ENCODE results near the gene TSPAN6.

The TSPAN6 gene, protein sequence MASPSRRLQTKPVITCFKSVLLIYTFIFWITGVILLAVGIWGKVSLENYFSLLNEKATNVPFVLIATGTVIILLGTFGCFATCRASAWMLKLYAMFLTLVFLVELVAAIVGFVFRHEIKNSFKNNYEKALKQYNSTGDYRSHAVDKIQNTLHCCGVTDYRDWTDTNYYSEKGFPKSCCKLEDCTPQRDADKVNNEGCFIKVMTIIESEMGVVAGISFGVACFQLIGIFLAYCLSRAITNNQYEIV

DNA sequence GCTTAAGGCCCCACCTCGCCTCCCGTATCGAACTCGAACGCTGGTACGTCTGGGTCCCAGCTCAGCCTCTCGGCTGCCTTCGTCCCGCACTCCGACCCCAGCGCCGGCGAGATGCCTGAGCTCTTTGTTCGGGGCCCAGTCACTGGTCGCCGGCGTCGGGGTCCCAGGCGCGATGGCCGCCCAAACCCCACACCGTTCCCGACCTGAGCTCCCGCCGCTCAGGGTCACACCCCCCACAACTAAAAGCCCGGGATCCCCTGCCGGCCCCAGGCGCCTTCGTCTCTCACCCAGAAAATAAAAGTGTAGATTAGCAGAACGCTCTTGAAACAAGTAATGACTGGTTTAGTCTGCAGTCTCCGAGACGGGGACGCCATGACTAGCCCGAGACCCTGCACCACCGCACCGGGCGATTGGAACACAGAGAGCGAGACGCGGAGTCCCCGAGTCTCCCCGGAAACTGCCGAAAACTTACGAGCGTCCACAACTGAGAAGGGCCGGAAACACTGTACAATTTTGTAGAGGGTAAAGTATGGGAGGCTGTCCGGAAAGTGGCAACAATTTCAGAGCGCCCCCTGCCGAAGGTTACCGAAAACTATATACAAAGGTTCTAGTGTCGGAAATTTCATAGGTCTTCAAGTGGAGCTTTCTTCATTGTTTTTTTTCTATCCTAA is at the start of gene TSPAN6:
TSS of gene TSPAN6 (minus strand) at position 486 of the 671 bp plus-strand sequence. CDS start at position 374, 112 bp downstream.
- peak; percentile 81 for ATAC-seq (replicated peaks; ENCODE audit: extremely low read depth, poor library complexity, severe bottlenecking)
- Mint-ChIP-seq H3K27me3 (peaks cover 19% of the 10 kb centered on the region), H3K4me1 (peaks cover 9% of the 10 kb centered on the region), H3K36me3 (ENCODE audit: insufficient read depth) (no peaks in the 10 kb centered on the region), H3K9me3 (no peaks in the 10 kb centered on the region), H3K27ac (ENCODE audit: low read depth) (no peak within 1 kb of the TSS), H3K4me3 (peak within 1 kb of the TSS; percentile 81)
- DNase-seq (ENCODE audit: low spot score in 2 of 2) = peak; percentile 20 to 34

DNA sequence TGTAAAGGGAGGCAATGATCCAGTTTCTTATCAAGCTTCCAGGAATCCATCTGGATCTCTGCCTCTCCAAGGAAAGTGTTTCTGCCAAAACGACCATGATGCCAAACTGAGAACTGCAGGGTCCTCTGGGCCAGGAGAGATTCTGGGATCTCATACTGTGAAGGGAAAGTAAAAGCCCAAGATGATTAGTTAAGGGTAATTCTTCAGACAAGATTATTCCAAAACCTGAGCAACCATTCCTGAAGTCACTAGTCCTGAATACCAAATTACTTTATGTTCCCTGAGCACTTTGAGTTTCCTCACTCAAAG is 49.3 kb upstream of the TSPAN6 start:
- Mint-ChIP-seq H3K9me3 (no peaks in the 10 kb centered on the region), H3K36me3 (ENCODE audit: insufficient read depth) (no peaks in the 10 kb centered on the region), H3K4me1 (no peaks in the 10 kb centered on the region), H3K4me3 (no peak overlapping the region), H3K27me3 (peaks cover under 1% of the 10 kb centered on the region), H3K27ac (ENCODE audit: low read depth) (no peak overlapping the region)
- DNase-seq (ENCODE audit: low spot score in 2 of 2) (no peak), ATAC-seq (replicated peaks; ENCODE audit: extremely low read depth, poor library complexity, severe bottlenecking) (no peak)

DNA sequence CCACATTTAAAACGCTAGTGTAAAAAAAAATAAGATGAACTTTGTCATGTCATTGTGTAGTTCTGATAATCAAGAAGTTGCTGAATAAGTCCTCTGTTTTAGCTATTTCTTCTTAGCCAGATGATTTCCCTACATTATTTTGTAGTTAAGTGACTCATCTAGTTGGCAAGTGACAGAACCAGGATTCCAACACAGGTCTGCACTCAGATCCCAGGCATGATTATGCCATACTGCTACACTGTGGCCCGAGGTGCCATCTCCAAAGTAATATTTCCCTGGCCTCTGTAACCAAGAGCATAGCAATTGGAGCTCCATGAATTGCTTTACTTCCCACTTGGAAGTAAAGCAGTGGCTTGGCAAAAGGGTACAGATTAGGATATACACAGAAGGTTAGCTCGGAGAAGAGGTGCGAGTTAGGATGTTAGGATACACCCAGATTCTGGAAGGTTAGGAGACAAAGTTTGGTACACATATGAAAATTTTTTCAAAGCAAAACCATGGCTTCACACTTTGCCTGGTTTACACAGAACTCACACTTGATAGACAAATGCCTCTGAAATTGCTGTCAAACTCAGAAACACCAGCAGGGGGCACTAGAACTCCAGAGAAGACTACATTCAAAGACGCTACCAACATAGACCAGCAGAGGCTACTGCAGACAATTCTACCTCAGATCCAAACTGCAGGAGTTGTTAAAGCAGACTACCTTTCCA is 48.8 kb upstream of the TSPAN6 start:
- peaks cover 5% of the 10 kb centered on the region for H3K27me3 Mint-ChIP-seq
- H3K4me3 Mint-ChIP-seq = no peak overlapping the region
- ATAC-seq (replicated peaks; ENCODE audit: extremely low read depth, poor library complexity, severe bottlenecking) (peak; percentile 52), DNase-seq (ENCODE audit: low spot score in 2 of 2) (peak; percentile 25 to 26)
- no peaks in the 10 kb centered on the region for H3K9me3 Mint-ChIP-seq
- H3K36me3 Mint-ChIP-seq (ENCODE audit: insufficient read depth) = no peaks in the 10 kb centered on the region
- no peak overlapping the region for H3K27ac Mint-ChIP-seq (ENCODE audit: low read depth)
- H3K4me1 Mint-ChIP-seq = no peaks in the 10 kb centered on the region

DNA sequence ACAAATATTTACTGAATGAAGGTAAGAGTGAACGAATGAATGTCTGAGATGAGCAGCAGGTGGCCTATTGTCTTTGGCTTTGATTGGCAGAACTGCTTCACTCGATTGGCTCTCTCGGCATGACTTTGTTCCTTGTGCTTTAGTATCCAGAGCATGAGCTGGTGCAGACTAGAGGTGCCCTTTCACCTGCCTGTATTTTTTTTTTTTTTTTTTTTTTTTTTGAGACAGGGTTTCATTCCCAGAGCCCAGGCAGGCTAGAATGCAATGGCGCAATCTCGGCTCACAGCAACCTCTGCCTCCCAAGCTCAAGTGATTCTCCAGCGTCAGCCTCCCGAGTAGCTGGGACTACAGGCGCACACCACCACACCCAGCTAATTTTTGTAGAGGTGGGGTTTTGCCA is 46.3 kb upstream of the TSPAN6 start:
- ATAC-seq (replicated peaks; ENCODE audit: extremely low read depth, poor library complexity, severe bottlenecking) (no peak), DNase-seq (ENCODE audit: low spot score in 2 of 2) (no peak)
- H3K9me3 Mint-ChIP-seq = no peaks in the 10 kb centered on the region
- no peak overlapping the region for H3K27ac Mint-ChIP-seq (ENCODE audit: low read depth)
- no peak overlapping the region for H3K4me3 Mint-ChIP-seq
- peaks cover 9% of the 10 kb centered on the region for H3K27me3 Mint-ChIP-seq
- no peaks in the 10 kb centered on the region for H3K36me3 Mint-ChIP-seq (ENCODE audit: insufficient read depth)
- no peaks in the 10 kb centered on the region for H3K4me1 Mint-ChIP-seq

DNA sequence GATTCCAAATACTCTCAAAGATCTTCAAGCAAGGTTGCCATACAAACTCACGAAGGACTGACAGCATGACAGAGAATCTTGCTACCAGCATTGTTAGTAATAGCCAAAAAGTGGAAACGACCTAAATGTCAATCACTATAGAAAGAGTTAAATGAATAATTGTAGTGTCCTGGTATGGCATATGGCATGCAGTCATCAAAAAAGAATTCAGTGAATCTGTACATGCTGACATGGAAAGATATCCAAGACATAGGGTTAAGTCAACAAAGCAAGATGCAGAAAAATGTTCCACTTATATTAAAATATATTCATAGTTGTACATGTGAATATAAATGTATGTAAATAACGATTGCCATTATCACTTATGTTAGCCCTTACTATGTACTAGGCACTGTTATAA is 45.0 kb upstream of the TSPAN6 start:
- no peak overlapping the region for H3K27ac Mint-ChIP-seq (ENCODE audit: low read depth)
- H3K36me3 Mint-ChIP-seq (ENCODE audit: insufficient read depth) = no peaks in the 10 kb centered on the region
- no peak for ATAC-seq (replicated peaks; ENCODE audit: extremely low read depth, poor library complexity, severe bottlenecking)
- H3K9me3 Mint-ChIP-seq = no peaks in the 10 kb centered on the region
- no peak for DNase-seq (ENCODE audit: low spot score in 2 of 2)
- no peaks in the 10 kb centered on the region for H3K4me1 Mint-ChIP-seq
- H3K4me3 Mint-ChIP-seq = no peak overlapping the region
- peaks cover 9% of the 10 kb centered on the region for H3K27me3 Mint-ChIP-seq

DNA sequence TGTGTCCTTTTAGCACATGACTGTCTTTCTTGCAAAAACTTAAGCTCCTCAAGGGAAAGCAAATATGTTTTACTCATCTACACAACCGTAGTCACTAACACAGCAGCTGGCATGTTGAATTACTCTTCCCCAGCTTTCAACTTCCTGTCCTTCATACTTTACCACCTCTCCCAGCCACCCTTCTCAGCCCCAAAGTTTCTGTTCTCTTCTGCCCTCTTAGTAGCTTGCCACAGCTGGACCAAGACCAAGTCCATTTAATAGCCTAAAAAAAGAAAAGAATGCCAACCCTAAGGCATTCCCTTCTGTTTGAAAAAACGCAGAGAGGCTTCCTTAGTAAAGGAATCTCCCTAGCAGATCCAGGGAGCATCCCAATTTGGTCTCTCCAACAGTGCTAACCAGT is 44.1 kb upstream of the TSPAN6 start:
- no peak for ATAC-seq (replicated peaks; ENCODE audit: extremely low read depth, poor library complexity, severe bottlenecking)
- Mint-ChIP-seq H3K27ac (ENCODE audit: low read depth) (no peak overlapping the region), H3K9me3 (no peaks in the 10 kb centered on the region), H3K4me3 (no peak overlapping the region), H3K4me1 (no peaks in the 10 kb centered on the region), H3K27me3 (peaks cover 9% of the 10 kb centered on the region), H3K36me3 (ENCODE audit: insufficient read depth) (no peaks in the 10 kb centered on the region)
- DNase-seq (ENCODE audit: low spot score in 2 of 2) = no peak

DNA sequence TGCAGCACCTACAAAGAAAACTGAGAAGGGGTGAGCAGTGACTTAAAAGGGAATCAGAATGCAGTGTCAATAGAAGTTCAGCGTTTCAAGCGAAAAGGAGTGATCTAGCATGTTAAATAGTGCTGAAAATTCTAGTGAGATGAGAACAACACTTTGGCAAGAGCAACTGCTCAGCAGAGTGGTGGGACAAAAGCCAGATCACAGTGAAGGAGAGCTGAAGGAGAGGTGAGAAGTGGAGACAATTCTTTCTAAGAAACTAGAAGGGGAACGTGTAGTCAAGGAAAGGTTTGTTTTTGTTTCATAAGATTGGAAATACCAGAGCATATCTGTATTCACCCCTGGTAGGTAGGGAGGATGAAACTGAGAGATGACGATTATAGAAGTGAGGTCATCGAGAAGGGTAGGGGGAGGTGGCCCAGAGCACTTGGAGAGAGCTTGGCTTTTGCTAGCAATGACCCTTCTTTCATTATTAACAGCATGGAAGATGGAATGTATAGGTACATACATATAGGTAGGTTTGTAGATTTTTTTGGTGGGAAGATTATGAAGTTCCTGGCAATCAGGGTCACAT is 41.1 kb upstream of the TSPAN6 start:
- H3K4me1 Mint-ChIP-seq = no peaks in the 10 kb centered on the region
- no peak overlapping the region for H3K27ac Mint-ChIP-seq (ENCODE audit: low read depth)
- no peaks in the 10 kb centered on the region for H3K9me3 Mint-ChIP-seq
- no peak for DNase-seq (ENCODE audit: low spot score in 2 of 2)
- no peak for ATAC-seq (replicated peaks; ENCODE audit: extremely low read depth, poor library complexity, severe bottlenecking)
- peaks cover 9% of the 10 kb centered on the region for H3K27me3 Mint-ChIP-seq
- H3K4me3 Mint-ChIP-seq = no peak overlapping the region
- no peaks in the 10 kb centered on the region for H3K36me3 Mint-ChIP-seq (ENCODE audit: insufficient read depth)

DNA sequence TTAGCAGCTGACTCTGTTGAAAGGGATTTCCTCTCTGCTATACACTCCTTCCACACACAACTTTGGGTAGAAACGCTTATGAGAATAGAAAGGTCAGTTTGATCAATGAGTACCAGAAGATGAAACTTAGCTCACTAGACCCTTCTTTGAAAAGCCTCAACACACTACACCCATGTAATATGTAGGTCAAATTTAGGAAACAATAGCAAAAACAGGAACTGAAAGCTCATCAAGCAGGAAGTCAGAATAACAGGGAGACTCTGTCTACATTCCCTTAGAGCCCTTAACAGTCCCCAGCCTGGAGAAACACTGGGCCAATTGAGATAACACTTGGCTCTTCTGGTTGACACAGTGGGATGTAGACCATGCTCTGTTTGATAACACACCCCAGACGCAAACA is 38.1 kb upstream of the TSPAN6 start:
- ATAC-seq (replicated peaks; ENCODE audit: extremely low read depth, poor library complexity, severe bottlenecking) = no peak
- H3K27me3 Mint-ChIP-seq = no peaks in the 10 kb centered on the region
- no peak overlapping the region for H3K4me3 Mint-ChIP-seq
- no peaks in the 10 kb centered on the region for H3K4me1 Mint-ChIP-seq
- no peak overlapping the region for H3K27ac Mint-ChIP-seq (ENCODE audit: low read depth)
- no peaks in the 10 kb centered on the region for H3K9me3 Mint-ChIP-seq
- no peak for DNase-seq (ENCODE audit: low spot score in 2 of 2)
- no peaks in the 10 kb centered on the region for H3K36me3 Mint-ChIP-seq (ENCODE audit: insufficient read depth)

DNA sequence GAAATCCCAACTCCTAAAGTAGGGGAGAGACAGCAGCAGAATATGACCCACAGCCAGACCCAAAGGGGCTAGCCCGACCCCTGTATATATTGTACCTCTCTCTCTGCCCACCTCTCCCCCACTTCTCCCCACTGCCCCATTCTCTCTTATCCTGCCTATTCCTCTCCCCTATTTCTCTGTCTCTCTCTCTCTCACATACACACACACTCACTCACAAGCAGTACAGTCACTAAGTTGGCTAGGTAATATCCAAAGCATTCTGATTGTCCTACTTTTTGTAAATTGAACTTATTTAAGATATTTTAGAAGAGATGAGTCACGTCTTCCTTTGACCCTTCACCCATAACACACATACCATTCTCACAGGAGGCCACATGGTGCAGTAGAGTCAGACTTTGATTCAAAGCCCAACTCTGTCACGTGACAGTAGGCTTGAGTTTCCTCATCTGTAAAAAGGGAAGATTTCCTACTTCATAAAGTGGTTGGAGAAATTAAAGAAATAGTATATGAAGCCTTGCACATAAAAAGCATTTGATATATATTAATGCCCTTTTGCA is 36.9 kb upstream of the TSPAN6 start:
- ATAC-seq (replicated peaks; ENCODE audit: extremely low read depth, poor library complexity, severe bottlenecking) = no peak
- DNase-seq (ENCODE audit: low spot score in 2 of 2) = no peak
- no peaks in the 10 kb centered on the region for H3K4me1 Mint-ChIP-seq
- H3K36me3 Mint-ChIP-seq (ENCODE audit: insufficient read depth) = no peaks in the 10 kb centered on the region
- H3K9me3 Mint-ChIP-seq = no peaks in the 10 kb centered on the region
- H3K27me3 Mint-ChIP-seq = peaks cover 4% of the 10 kb centered on the region
- H3K4me3 Mint-ChIP-seq = no peak overlapping the region
- H3K27ac Mint-ChIP-seq (ENCODE audit: low read depth) = no peak overlapping the region

DNA sequence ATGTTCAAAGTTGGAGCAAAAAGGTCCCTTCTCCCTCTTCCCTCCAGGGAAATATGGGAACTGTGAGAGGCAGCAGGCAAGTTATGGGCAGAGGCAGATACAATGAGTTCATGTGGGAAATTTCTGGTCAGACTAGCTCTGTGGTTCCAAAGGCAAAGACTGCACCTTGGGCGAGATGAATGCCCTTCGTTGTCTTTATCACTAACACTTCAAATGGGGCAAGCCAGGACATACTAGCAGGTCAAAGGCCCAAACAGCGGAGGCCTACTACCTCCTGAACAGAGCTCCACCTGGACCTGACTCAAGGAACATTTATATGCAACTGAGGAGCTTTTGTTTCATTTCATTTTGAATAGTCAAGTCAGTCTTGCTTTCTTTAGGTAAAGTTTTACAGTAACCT is 36.4 kb upstream of the TSPAN6 start:
- ATAC-seq (replicated peaks; ENCODE audit: extremely low read depth, poor library complexity, severe bottlenecking) = no peak
- H3K4me1 Mint-ChIP-seq = no peaks in the 10 kb centered on the region

DNA sequence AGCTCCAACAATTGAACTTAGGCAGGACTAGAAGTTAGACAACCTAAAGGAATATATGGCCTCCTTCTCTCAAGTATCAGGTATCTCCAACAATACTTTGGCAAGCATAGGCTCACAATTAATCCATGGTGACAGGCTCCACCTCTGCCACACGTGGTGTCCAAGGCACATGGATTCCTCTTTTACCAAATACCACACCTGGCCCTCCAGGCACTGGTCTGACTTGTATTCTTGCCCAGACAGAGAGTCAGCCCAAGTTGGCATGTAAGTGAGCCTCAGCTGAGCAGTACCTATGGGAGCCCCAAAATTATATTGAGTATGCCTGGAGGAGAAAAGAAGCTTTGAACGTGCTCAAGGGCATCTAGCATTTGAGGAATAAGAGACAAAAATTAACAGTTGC is 27.0 kb upstream of the TSPAN6 start:
- DNase-seq (ENCODE audit: low spot score in 2 of 2) = no peak

More for the DNA sequence above, 36.4 kb upstream of the TSPAN6 start:
- no peaks in the 10 kb centered on the region for H3K9me3 Mint-ChIP-seq
- no peak overlapping the region for H3K4me3 Mint-ChIP-seq
- DNase-seq (ENCODE audit: low spot score in 2 of 2) = no peak
- H3K36me3 Mint-ChIP-seq (ENCODE audit: insufficient read depth) = no peaks in the 10 kb centered on the region
- peaks cover 9% of the 10 kb centered on the region for H3K27me3 Mint-ChIP-seq
- no peak overlapping the region for H3K27ac Mint-ChIP-seq (ENCODE audit: low read depth)

DNA sequence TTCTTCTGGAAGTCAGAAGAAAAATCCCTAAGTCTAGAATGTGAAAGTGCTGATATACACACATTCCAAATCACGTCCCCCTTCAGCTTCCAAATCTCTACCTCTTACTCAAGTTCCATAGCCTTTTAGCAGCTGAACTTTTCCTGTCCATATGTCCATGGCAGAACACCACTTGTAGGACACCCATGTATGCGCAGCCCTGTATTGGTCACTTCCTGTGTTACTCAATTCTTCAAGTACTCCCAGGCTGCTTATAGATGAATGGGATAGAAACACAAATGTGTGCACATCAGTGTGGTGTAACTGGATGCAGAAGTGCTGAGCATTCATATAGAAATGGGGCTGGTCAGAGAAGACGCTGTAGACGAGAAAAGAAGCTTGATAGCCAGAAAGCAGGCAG is 26.2 kb upstream of the TSPAN6 start:
- no peak for DNase-seq (ENCODE audit: low spot score in 2 of 2)
- H3K4me3 Mint-ChIP-seq = no peak overlapping the region

More for the DNA sequence above, 27.0 kb upstream of the TSPAN6 start:
- H3K4me1 Mint-ChIP-seq = no peaks in the 10 kb centered on the region
- H3K4me3 Mint-ChIP-seq = no peak overlapping the region
- H3K27me3 Mint-ChIP-seq = peaks cover 14% of the 10 kb centered on the region
- no peak for ATAC-seq (replicated peaks; ENCODE audit: extremely low read depth, poor library complexity, severe bottlenecking)
- no peaks in the 10 kb centered on the region for H3K9me3 Mint-ChIP-seq
- H3K36me3 Mint-ChIP-seq (ENCODE audit: insufficient read depth) = no peaks in the 10 kb centered on the region
- H3K27ac Mint-ChIP-seq (ENCODE audit: low read depth) = no peak overlapping the region

More for the DNA sequence above, 26.2 kb upstream of the TSPAN6 start:
- peaks cover 5% of the 10 kb centered on the region for H3K27me3 Mint-ChIP-seq
- no peak for ATAC-seq (replicated peaks; ENCODE audit: extremely low read depth, poor library complexity, severe bottlenecking)
- H3K9me3 Mint-ChIP-seq = no peaks in the 10 kb centered on the region
- no peaks in the 10 kb centered on the region for H3K36me3 Mint-ChIP-seq (ENCODE audit: insufficient read depth)
- H3K27ac Mint-ChIP-seq (ENCODE audit: low read depth) = no peak overlapping the region
- H3K4me1 Mint-ChIP-seq = no peaks in the 10 kb centered on the region
